Activated CD4-positive, alpha-beta T cell treated with anti-CD3 and anti-CD28 coated beads, Interleukin-2, amount 50 U/mL, for 4 hours (primary cell): Measurements from ENCODE around the gene NAV2.

ENCODE experiments used
- DNase-seq, 2 experiments: peaks; one replicate each; pipeline ENCODE4 v3.0.0-alpha.2; 2020

Gene NAV2

DNA sequence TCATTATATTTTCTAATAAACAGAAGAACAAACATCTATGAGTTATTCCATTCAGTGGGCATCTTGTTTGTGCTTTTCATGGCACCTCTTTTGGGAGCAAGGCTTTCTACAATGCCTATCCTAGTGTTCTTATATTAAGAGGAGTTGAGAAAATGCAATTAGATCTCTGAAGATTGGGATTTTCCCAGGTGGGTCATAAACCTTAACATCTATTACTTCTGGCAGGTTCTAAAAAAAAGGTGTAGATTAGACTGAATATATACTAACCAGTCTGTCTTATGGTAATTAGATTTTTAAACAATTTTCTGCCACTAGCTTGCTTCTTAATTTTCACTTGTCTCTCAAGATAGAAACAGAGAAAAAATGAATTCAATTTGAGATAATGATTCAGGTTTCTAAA, 128.3 kb downstream of the NAV2 start:
- no peak for DNase-seq

DNA sequence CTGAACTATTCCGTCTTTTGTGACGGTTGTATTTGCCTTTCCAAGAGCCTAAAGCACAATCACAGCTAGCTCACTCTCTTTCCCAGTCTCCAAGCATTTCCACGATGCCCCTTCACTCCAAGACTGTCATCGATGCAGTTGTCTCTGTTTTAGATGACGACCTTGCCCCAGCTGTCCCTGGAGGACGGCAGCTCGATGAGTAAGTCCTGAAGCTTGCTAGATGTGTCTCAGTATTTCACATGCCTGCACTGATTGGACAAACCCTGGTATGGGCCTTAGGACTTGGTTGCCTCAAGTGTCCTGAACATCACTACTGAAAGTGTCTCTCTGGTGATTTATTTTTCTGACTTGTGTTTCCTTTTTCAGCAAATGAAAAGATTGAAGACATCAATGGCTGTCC, 129.9 kb downstream of the NAV2 start:
- no peak for DNase-seq

DNA sequence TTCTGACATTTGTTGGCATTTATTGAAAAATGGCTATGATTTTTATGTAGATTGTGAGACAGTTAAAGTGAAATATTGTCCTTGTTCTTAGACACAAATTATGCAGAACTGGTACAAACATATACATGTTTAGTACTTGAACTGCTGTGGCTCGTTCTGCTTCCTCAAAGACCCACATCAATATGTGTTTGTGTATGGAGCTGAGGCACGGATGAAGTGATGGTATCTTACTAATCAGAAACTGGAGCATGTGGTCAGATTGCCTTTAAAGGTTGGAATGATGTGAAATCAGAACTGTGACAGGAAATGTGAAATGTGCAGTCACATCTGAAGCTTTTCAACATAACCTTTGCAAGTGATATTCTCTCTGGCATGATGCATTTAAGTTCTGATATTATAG, 130.4 kb downstream of the NAV2 start:
- no peak for DNase-seq

- DNase-seq: no peak
Measured at GRCh38 chr11:19844012-19844411, 131.4 kb downstream of the NAV2 start.

DNA sequence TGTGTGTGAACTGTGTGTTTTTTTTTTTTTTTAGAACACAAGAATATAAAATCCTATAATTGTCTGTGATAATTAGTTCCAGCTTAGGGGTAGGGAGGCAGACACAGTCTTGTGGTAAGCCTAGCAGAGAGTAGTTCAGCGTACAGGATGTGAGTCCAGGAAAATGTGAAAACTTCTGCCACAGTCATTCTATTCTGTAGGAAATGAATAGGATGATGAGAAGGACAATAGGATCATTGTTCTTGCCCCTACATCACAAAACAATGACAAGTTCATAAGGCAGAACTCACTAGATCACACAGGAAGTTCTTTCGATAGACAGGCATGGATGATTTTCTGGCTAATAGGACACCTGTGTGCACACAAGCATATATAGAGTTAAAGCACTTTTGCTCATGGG, 132.2 kb downstream of the NAV2 start:
- DNase-seq: no peak

DNA sequence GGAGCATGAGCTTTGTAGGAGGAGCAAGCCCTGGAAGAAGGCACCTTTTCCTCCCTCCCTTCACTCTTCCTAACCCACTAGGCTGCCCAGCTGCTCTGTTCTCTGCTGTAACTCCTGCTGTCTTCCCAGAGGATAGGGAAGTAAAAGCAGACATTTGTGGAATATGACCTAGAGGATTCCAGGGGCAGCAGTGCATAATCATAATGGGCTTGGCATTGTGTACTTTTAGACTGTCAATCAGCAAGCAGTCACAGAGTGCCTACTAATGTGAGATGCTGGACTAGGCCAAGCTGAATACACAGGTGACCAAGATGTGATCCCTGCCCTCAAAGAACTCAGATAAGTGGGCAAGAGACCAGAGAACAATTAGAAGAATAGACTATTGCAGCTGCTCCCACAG, 133.0 kb downstream of the NAV2 start:
- DNase-seq: no peak

DNA sequence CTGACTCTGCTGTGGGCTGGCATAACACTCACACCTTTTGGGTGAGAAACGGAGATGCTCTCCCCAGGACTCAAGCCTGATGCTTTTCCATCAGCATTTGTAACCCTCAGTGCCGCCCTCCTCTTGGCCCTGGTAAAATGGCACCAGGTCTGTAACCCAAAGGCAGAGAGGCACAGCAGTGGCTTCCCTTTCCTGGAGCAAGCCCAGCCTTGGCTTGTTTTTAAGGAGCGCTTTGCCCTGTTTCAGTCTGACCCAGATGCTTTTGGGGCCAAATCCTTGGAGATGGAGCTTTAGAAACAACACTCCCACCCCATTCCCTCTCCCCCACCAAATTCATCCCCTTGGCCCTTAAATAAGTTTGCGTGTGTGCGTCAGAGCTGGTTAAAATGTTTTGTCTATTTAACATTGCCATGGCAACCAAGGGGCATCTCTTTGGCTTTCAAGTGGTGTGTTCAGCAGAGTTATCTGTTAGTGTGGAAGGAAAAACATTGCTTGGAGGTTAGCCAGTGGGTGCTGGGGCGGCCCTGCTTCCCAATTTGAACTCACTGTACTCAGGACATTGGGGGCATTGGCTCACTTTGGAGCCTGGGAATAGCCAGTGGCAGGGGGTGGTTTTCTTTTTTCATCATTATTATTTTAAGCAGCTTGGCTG, 134.1 kb downstream of the NAV2 start:
- DNase-seq: no peak

GRCh38 chr11:19848219-19848618, 135.6 kb downstream of the NAV2 start:
- no peak for DNase-seq

DNA sequence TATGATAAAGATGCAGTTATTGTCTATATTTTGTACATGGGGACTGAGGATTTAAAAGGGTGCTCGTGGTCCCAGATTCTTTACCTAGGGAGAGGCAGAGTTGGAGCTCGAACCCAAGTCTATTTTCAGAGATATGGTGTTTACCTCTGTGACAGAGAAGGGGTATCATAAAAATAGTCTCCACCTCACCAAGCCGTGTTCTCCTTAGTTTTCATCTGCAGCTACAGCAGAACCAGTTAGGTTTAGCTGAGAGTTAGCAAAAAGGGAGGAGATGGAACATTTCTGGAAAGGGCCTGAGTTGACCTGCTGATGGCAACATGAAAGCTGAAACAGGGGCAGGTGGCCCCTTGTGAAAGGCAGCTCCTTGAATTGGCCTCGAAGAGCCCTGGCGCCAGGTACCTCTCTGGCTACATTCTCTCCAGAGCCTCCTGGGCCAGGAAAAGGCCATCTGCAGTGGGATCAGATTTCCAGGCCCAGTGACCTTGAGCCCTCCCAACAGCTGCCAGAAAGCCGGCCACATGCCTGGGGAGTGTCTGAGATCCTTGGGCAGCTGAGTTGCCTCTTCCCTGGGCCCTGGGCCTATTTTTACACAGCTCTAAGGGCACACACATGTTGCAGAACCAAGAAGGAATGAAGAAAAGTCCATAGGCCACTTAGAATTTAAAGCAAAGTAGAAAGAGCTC, 136.6 kb downstream of the NAV2 start:
- no peak for DNase-seq

- no peak for DNase-seq
Measured at GRCh38 chr11:19849947-19850593, 137.4 kb downstream of the NAV2 start.

DNA sequence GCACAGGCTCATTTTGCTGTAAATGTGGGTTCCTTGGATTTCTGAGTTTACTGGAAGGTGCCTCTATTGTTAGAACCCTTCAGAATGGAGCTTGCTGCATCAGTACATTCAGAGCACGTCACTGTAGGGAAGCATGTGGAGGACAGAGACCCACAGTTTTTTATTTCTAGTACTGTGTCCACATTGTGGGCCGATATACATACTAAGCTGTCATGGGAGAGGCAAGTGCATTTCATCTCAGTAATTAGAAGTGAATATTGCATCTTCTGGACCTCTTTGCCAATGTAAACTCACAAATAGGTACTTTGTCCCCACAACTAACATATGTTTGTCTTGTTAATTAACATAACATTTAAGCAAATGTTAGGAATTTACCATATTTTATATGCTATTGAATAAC, 139.7 kb downstream of the NAV2 start:
- DNase-seq: no peak

GRCh38 chr11:19853016-19853415, 140.4 kb downstream of the NAV2 start:
- no peak for DNase-seq

DNA sequence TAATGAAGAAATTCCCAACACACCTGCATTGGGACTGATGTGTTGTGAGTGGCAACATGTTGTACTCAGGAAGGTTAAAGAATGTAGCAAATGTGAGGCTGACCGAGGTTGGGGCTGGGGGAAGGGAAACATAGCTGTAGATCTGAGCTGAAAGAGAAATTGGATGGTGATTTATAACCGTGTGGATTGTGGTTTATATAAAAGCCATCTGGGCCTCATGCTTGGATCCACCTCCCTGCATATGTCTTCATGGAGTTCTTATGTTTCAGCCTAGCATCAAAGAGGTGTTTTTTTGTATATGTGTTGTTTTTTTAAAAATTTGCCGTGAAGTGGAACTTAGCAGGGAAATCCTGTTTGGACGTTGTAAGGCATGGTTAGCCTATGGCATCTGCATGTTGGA, 141.3 kb downstream of the NAV2 start:
- no peak for DNase-seq

DNA sequence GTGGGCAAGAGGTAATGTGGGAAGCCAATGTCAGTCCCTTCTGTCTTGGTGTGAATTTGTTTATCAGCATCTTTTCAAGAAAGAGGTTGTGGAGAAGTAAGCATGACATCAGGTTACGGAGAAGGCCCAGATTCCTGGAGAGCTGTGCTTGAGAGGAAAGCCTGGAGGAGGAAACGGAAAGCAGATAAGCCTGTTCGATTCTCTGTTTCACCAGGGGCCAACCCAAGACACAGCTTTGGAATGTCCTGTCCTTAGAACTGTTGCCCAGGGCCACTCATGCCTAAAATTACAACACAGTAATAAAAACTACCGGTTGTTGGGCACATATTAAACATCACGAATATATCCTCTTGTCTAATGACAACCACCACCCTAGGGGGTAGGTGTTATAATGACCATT, 148.5 kb downstream of the NAV2 start:
- no peak for DNase-seq

DNA sequence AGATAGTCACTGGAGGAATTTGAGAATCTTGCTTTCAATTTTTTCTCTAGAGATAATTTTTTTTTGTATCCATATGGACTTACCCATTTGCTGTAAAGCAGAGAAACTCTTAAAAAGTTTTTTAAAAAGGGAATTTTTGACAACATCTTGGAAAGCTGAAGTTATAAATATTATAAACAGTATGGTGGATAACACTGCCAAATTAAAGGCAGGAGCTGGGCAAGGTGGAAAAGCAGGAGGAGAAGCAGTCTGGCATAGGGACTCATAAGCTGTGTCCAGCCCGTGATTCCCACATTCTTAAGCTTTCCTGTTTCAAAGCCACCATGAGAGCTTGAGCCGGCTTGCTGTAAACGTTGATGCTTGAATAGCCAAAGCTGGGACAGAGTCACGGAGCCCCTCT, 149.5 kb downstream of the NAV2 start:
- DNase-seq: no peak

GRCh38 chr11:19864141-19865140, 151.8 kb downstream of the NAV2 start:
- no peak for DNase-seq

GRCh38 chr11:19866037-19866436, 153.4 kb downstream of the NAV2 start:
- no peak for DNase-seq

DNA sequence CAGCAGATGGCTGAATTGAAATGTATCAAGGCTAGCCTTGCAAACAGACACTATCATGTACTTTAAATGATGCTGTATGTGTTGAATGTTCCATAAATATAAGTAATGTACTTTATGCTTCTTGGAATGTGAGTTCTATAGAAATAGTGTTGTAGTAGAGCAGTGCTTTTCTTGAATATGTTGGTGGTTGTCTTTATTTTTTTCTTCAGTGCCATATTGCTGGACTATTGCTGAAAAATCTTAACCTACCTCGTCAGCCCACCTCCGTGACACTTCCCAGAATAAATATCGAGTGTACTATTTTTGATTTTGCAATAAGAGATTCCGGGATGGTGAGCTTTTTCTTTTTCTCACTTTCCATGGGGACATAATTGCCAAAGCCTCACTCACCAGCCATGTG, 153.9 kb downstream of the NAV2 start:
- DNase-seq: no peak

GRCh38 chr11:19867064-19867463, 154.4 kb downstream of the NAV2 start:
- no peak for DNase-seq

DNA sequence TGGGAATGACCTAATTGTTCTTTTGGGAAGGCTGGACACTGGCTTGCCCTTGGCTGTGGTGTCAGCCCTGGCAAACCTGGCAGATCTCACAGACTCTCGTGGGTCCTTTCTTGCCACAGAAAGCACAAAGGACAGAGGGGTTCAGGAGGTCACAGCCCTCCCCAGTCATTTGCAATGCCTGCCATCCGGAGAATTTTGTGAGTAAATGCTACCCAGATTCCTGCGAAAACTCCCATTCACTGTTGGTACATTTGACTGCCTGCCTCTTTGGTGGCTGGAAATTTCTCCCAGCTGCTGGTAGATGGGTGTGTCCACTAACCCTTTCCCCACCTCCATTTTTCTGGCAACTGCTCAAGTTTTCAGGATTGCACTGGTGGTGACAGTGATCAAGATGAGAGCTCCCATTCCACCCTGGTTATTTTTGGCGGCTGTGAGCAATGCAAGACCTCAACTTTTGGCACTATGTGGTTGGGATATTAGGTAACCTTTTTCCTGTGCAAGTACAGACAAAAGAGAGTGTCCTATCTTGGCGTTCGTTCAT, 155.7 kb downstream of the NAV2 start:
- no peak for DNase-seq

DNA sequence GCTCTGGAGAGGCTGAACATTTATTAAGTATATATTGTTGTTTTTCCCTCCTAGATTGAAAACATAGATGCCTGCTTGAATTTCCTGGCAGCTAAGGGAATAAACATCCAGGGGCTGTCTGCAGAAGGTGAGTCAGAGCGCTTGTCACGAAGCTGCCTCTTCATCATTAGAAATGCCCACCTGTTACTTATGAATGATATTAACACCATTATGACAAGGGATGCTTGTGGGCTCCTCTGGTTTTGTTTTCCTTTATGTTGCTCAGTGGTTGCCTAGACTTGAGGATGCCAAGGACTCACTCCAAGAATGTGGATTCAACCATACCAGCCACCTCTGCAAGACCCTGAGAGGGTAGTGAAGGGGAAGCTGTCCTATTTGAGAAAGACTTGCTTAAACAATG, 156.2 kb downstream of the NAV2 start:
- DNase-seq: no peak

- DNase-seq: no peak
Measured at GRCh38 chr11:19869466-19869865, 156.8 kb downstream of the NAV2 start.
